Testis (tissue), 5 donors: ENCODE measurements around the gene TCF7L2. TPM values are rescaled to one million over a fixed set of nuclear protein-coding genes. Genes with fewer than 3 reads are reported as not detected.

ENCODE experiments used
- DNase-seq: peaks from one replicate; pipeline ENCODE4 v3.0.0-alpha.2; 2019
- H3K27ac ChIP-seq, 2 donors: fragments of 200-600 bp; sonication (generic); one replicate each; pipeline ENCODE4 v1.5.1; 2019
- H3K27me3 ChIP-seq: fragments of 200-600 bp; sonication (generic); one replicate; pipeline ENCODE4 v1.5.1; 2019
- H3K36me3 ChIP-seq: fragments of 200-600 bp; sonication (generic); one replicate; pipeline ENCODE4 v1.5.1; 2017; ENCODE audit warnings: low read depth; ENCODE audit errors: missing control alignments
- H3K4me1 ChIP-seq: fragments of 200-600 bp; sonication (generic); one replicate; pipeline ENCODE4 v1.5.1; 2019
- H3K4me3 ChIP-seq, 2 donors: fragments of 200-600 bp; sonication (generic); one replicate each; pipeline ENCODE4 v1.5.1; 2017 to 2019
- H3K9me3 ChIP-seq: fragments of 200-600 bp; sonication (generic); one replicate; pipeline ENCODE4 v1.5.1; 2017
- CTCF ChIP-seq, 3 experiments: fragments of 450-650 bp in 2 of 3; fragments of 200-600 bp in 1 of 3; sonication (generic) in 1 of 3; IDR thresholded peaks; one replicate each; pipeline ENCODE4 v1.5.1; 2016 to 2019; ENCODE audit warnings: antibody characterized with exemption in 3 of 3, mild to moderate bottlenecking in 2 of 3, moderate library complexity in 1 of 3
- POLR2A ChIP-seq: fragments of 450-650 bp; IDR thresholded peaks from one replicate; pipeline ENCODE4 v1.6.1; 2017; ENCODE audit warnings: antibody characterized with exemption, mild to moderate bottlenecking, moderate library complexity
- WGBS, 2 donors: methylation state at CpG; one replicate each; pipeline ENCODE4 v1.1.5; 2018; 5-methylcytosine and 5-hydroxymethylcytosine counted together
- intact Hi-C: fragments of 100-400 bp; cut with DNase I; formaldehyde crosslinking; loops from one replicate; pipeline ENCODE4 v1.15.1; 2023; ENCODE audit warnings: low total_unique reads
- long read RNA-seq, 2 donors: transcript quantifications; one replicate each; lab custom pipeline, GENCODE V29; 2026
- polyA plus RNA-seq: library from polyadenylated mRNA; stranded (reverse); fragments of 350-450 nt; fragmentation: Illumina TruSeq; extraction: RNeasy Lipid Tissue Mini Kit (QIAGEN cat#74804); gene quantifications from one replicate; pipeline ENCODE4 v1.2.3, GENCODE V29; 2014; ENCODE audit warnings: low read depth, low replicate concordance; ENCODE audit not compliant: insufficient read depth
- total RNA-seq, 2 donors: library from RNA; depleted of rRNA; stranded (reverse); fragments of >200 nt; gene quantifications; one replicate each; pipeline ENCODE4 v1.2.3, GENCODE V29; 2016

TCF7L2 gene
- total RNA-seq, result 10 to 100 TPM; 23.3 to 25.4 TPM
- polyA plus RNA-seq, result 18.5 TPM
- long read RNA-seq, donor 1, partial matches to known transcripts, result 0 of 3 reads
- long read RNA-seq, donor 1, other reads (novel, unspliced or antisense), result 0 of 3 reads
- long read RNA-seq, donor 2, partial matches to known transcripts, result 0 of 1 reads
- long read RNA-seq, donor 2, other reads (novel, unspliced or antisense), result 0 of 1 reads

- WGBS, 2 donors, result 1% methylated on average over 34 to 38 of the region's 39 CpGs
- peak; percentile 99 for DNase-seq
- Histone ChIP-seq H3K9me3 (no peaks in the 10 kb centered on the region), H3K27me3 (no peaks in the 10 kb centered on the region), H3K4me1 (peaks cover 22% of the 10 kb centered on the region), H3K27ac (peak within 1 kb of the TSS; percentile 95 to 96), H3K36me3 (no peaks in the 10 kb centered on the region), H3K4me3 (peak within 1 kb of the TSS; percentile 68 to 81)
- TF ChIP-seq CTCF (IDR thresholded peaks at IDR 0.05) (no peak), POLR2A (peak; percentile 71)
- intact Hi-C loops, result no loop called here
Observed at GRCh38 chr10:112949875-112950507, at the start of gene TCF7L2. TCF7L2 (plus strand) TSS chr10:112950247; CDS start chr10:112950757, 510 bp downstream.

GRCh38 chr10:112902730-112903129 lies 47.3 kb upstream of the TCF7L2 start:
- Histone ChIP-seq H3K27ac (no peak overlapping the region), H3K4me3 (no peak overlapping the region), H3K36me3 (no peaks in the 10 kb centered on the region), H3K9me3 (no peaks in the 10 kb centered on the region), H3K27me3 (no peaks in the 10 kb centered on the region), H3K4me1 (peaks cover 14% of the 10 kb centered on the region)
- WGBS, 2 donors, result 94 to 95% methylated on average over 1 of the region's 1 CpG
- TF ChIP-seq CTCF (IDR thresholded peaks at IDR 0.05), result no peak
- TF ChIP-seq POLR2A, result no peak
- DNase-seq, result no peak
- intact Hi-C loops, result no loop called here

DNA sequence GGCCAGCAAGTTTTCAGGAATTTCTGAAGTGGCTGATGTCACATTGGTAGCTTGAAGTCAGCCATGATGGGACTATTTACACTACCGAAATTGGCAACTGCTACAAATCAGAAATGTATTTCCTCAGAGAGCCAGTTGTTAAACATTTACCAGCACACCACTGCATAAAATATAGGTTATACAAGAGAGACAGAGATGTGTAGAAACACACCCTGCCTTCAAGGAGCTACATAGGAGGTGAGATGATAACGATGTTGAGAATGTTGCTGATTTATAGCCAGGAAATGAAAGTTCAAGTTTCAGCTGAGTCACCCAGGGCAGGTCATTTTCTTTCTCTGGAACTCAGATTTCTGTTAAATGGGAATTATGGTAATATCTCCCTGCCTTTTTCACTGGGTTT lies 46.0 kb upstream of the TCF7L2 start:
- 79 to 95% methylated on average over 2 of the region's 2 CpGs for WGBS, 2 donors
- H3K36me3 ChIP-seq, result no peaks in the 10 kb centered on the region
- H3K9me3 ChIP-seq, result no peaks in the 10 kb centered on the region
- no peak for DNase-seq
- H3K27ac ChIP-seq, result no peak overlapping the region
- peaks cover 16% of the 10 kb centered on the region for H3K4me1 ChIP-seq
- no peak overlapping the region for H3K4me3 ChIP-seq
- no peak for TF ChIP-seq POLR2A
- TF ChIP-seq CTCF (IDR thresholded peaks at IDR 0.05), result no peak
- H3K27me3 ChIP-seq, result no peaks in the 10 kb centered on the region
- intact Hi-C loops, result no loop called here

DNA sequence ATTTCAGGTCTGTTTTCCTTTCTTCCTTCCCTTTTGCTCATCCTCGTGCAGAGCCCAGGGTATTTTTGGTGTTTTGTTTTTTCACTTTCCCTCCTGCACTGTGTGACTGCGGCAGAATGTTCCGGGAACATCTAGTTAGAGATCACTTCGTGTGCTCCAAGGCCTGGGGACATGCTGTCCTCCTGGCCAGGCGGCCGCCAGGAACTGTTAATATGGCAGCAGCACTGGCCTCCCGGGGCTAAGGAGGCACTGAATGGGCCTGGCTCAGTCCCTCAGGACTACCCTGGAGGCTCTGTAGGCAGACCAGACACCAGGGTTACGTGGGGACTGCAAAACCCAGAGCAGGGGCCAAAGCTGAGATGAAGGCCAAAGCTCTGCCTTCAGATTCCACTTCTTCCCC lies 43.1 kb upstream of the TCF7L2 start:
- peaks cover 16% of the 10 kb centered on the region for H3K4me1 ChIP-seq
- no peaks in the 10 kb centered on the region for H3K27me3 ChIP-seq
- peak overlapping the region; percentile 44 to 90 for H3K27ac ChIP-seq
- TF ChIP-seq CTCF (IDR thresholded peaks at IDR 0.05) (no peak), POLR2A (no peak)
- intact Hi-C loops, result no loop called here
- WGBS, 2 donors, result 42 to 49% methylated on average over 6 to 8 of the region's 8 CpGs
- H3K4me3 ChIP-seq, result no peak overlapping the region
- no peaks in the 10 kb centered on the region for H3K9me3 ChIP-seq
- H3K36me3 ChIP-seq, result no peaks in the 10 kb centered on the region
- DNase-seq, result peak; percentile 69

DNA sequence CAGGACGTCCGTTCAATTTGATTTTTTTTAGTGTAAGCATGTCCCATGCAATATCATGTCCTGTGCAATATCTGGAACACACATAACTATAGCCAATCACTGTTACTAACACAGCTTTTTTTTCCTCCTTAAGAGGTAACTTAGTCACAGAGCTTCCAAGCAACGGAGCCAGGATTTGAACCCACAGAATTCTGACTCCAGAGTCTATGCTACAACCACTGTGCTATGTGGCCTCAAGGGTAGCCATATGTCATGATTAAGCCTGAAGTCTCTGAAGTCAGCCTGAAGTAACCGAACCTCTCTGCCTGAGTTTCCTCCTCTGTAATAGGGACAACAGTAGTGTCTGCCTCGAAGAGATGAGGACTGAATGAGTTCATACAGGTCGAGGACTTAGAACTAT lies 42.2 kb upstream of the TCF7L2 start:
- no peak overlapping the region for H3K4me3 ChIP-seq
- no peaks in the 10 kb centered on the region for H3K36me3 ChIP-seq
- no peaks in the 10 kb centered on the region for H3K9me3 ChIP-seq
- 48 to 65% methylated on average over 6 of the region's 6 CpGs for WGBS, 2 donors
- H3K4me1 ChIP-seq, result peaks cover 16% of the 10 kb centered on the region
- intact Hi-C loops, result no loop called here
- TF ChIP-seq CTCF (IDR thresholded peaks at IDR 0.05) (no peak), POLR2A (no peak)
- H3K27me3 ChIP-seq, result no peaks in the 10 kb centered on the region
- H3K27ac ChIP-seq, result no peak overlapping the region
- DNase-seq, result no peak
